Keratinocyte (primary cell): Measurements from ENCODE around the gene PIGS. TPM values are rescaled to one million over a fixed set of nuclear protein-coding genes. Genes with fewer than 3 reads are reported as not detected.

Experiments
- DNase-seq: peaks from one replicate; pipeline ENCODE4 v3.0.0-alpha.2; 2011; ENCODE audit warnings: low read depth, missing footprints, low spot score
- FAIRE-seq: peaks from 2 replicates; lab custom pipeline; 2011; peaks lifted over from hg19 to GRCh38; lab: Jason Lieb, UNC
- H2AFZ ChIP-seq: 2 replicates; pipeline ENCODE4 v1.6.0; 2012; ENCODE audit warnings: low read length, control low read depth, inconsistent platforms; ENCODE audit not compliant: control insufficient read depth
- H3K27ac ChIP-seq: 2 replicates; pipeline ENCODE4 v1.5.1; 2011; ENCODE audit warnings: low read length; ENCODE audit not compliant: control insufficient read depth, insufficient read depth
- H3K27me3 ChIP-seq: 3 replicates; pipeline ENCODE4 v1.6.0; 2011; ENCODE audit warnings: low read length; ENCODE audit not compliant: control insufficient read depth, insufficient read depth; ENCODE audit errors: extremely low read depth
- H3K36me3 ChIP-seq, 2 experiments: 2 replicates in 1 of 2; 3 replicates in 1 of 2; pipeline ENCODE4 v1.5.1; 2011; ENCODE audit warnings: low read length in 2 of 2, mild to moderate bottlenecking in 1 of 2; ENCODE audit not compliant: control insufficient read depth in 2 of 2, insufficient read depth in 2 of 2; ENCODE audit errors: extremely low read depth in 1 of 2
- H3K4me1 ChIP-seq: 3 replicates; pipeline ENCODE4 v1.5.1; 2011; ENCODE audit warnings: low read length; ENCODE audit not compliant: control insufficient read depth, insufficient read depth; ENCODE audit errors: extremely low read depth
- H3K4me2 ChIP-seq: 3 replicates; pipeline ENCODE4 v1.6.0; 2011; ENCODE audit warnings: low read depth, low read length; ENCODE audit not compliant: control insufficient read depth, insufficient read depth; ENCODE audit errors: extremely low read depth
- H3K4me3 ChIP-seq, 3 experiments: fragments of 200-600 bp in 1 of 3; sonication (generic) in 1 of 3; 2 replicates in 2 of 3; 3 replicates in 1 of 3; pipeline ENCODE4 v1.5.1; 2011 to 2016; ENCODE audit warnings: low read length in 3 of 3, mild to moderate bottlenecking in 3 of 3, control low read depth in 2 of 3, inconsistent platforms in 1 of 3, low read depth in 1 of 3, mixed read lengths in 1 of 3, mixed run types in 1 of 3, moderate library complexity in 1 of 3; ENCODE audit not compliant: control insufficient read depth in 2 of 3, insufficient read depth in 2 of 3; ENCODE audit errors: extremely low read depth in 1 of 3
- H3K79me2 ChIP-seq: 2 replicates; pipeline ENCODE4 v1.6.0; 2012; ENCODE audit warnings: low read length; ENCODE audit not compliant: control insufficient read depth, insufficient read depth
- H3K9ac ChIP-seq: 3 replicates; pipeline ENCODE4 v1.6.0; 2011; ENCODE audit warnings: low read length; ENCODE audit not compliant: control insufficient read depth, insufficient read depth; ENCODE audit errors: extremely low read depth
- H3K9me1 ChIP-seq: 3 replicates; pipeline ENCODE4 v1.6.0; 2011; ENCODE audit warnings: low read length; ENCODE audit not compliant: control insufficient read depth, insufficient read depth; ENCODE audit errors: extremely low read depth
- H3K9me3 ChIP-seq: 2 replicates; pipeline ENCODE4 v1.5.1; 2012; ENCODE audit warnings: low read depth, low read length; ENCODE audit not compliant: control insufficient read depth
- H4K20me1 ChIP-seq: 3 replicates; pipeline ENCODE4 v1.6.0; 2011; ENCODE audit warnings: low read length; ENCODE audit not compliant: control insufficient read depth, insufficient read depth; ENCODE audit errors: extremely low read depth
- EZH2 ChIP-seq: IDR thresholded peaks from one replicate; pipeline ENCODE4 v1.6.1; 2012; ENCODE audit warnings: inconsistent platforms, mild to moderate bottlenecking, low read length, moderate library complexity
- dilution Hi-C: fragments of 300-500 bp; cut with MboI; formaldehyde crosslinking; loops from one replicate; pipeline ENCODE4 v1.7.0; 2020; ENCODE audit warnings: low sequenced_read_pairs; ENCODE audit not compliant: extremely low pct_ligation_motif_present
- polyA plus RNA-seq, 5 experiments: library from polyadenylated mRNA; depleted of rRNA in 3 of 5; stranded (reverse) in 3 of 5; stranded (forward) in 1 of 5; unstranded in 1 of 5; fragments of >200 nt; gene quantifications; 1 replicate in 1 of 5; 2 replicates in 3 of 5; 3 replicates in 1 of 5; pipeline versions ENCODE4 v1.2.1 to v1.2.3, GENCODE V29; 2011 to 2012; ENCODE audit warnings: missing spikeins in 2 of 5, low read depth in 1 of 5, low replicate concordance in 1 of 5
- TF ChIP-seq, protein P1 (sequence below), 3 experiments: IDR thresholded peaks in 1 of 3; conservative IDR thresholded peaks in 1 of 3; optimal IDR thresholded peaks in 1 of 3; 2 replicates in 2 of 3; 3 replicates in 1 of 3; pipeline versions ENCODE3 to v1.5.1; 2011; ENCODE audit warnings: low read length in 3 of 3, mild to moderate bottlenecking in 3 of 3, moderate library complexity in 2 of 3, control low read depth in 1 of 3, inconsistent platforms in 1 of 3; ENCODE audit not compliant: insufficient read depth in 2 of 3; ENCODE audit errors: extremely low read depth in 1 of 3

Gene PIGS
- polyA plus RNA-seq, 1 donor (not counting 4 experiments of a cell fraction or from before 2014, with no cell fraction given), result 33.6 TPM

DNA sequence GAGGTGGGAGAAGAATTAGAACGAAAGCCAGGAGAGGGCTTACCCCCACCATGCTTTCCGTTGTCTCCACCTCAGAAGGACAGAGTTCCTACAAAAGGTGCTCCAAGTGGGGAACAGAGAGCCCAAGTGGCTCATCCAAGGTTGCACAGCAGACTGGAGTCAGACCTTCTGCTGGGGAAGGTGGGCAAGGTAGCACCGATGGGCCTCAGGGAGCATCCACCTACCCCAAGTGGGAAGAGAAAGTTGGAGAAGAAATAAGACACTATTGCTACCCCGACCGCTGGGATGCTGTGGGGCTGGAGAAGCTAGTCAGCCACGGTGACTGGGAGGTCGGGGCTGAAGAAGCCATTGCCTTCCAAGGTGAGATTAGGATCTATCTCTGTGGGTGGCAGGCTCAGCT lies 40.4 kb downstream of the PIGS start:
- DNase-seq (no peak), FAIRE-seq (no peak)
- Histone ChIP-seq H3K36me3 (no peaks in the 10 kb centered on the region), H2AFZ (no peak overlapping the region), H3K4me1 (peaks cover 24% of the 10 kb centered on the region), H3K27me3 (peaks cover 8% of the 10 kb centered on the region), H4K20me1 (peaks cover 5% of the 10 kb centered on the region), H3K4me2 (no peak overlapping the region), H3K79me2 (no peaks in the 10 kb centered on the region), H3K4me3 (no peak overlapping the region), H3K9ac (no peak overlapping the region), H3K9me1 (no peaks in the 10 kb centered on the region), H3K27ac (no peak overlapping the region), H3K9me3 (no peaks in the 10 kb centered on the region)
- no peak for TF ChIP-seq EZH2
- TF ChIP-seq, protein P1, sequence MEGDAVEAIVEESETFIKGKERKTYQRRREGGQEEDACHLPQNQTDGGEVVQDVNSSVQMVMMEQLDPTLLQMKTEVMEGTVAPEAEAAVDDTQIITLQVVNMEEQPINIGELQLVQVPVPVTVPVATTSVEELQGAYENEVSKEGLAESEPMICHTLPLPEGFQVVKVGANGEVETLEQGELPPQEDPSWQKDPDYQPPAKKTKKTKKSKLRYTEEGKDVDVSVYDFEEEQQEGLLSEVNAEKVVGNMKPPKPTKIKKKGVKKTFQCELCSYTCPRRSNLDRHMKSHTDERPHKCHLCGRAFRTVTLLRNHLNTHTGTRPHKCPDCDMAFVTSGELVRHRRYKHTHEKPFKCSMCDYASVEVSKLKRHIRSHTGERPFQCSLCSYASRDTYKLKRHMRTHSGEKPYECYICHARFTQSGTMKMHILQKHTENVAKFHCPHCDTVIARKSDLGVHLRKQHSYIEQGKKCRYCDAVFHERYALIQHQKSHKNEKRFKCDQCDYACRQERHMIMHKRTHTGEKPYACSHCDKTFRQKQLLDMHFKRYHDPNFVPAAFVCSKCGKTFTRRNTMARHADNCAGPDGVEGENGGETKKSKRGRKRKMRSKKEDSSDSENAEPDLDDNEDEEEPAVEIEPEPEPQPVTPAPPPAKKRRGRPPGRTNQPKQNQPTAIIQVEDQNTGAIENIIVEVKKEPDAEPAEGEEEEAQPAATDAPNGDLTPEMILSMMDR (optimal IDR thresholded peaks at IDR 0.05 in 1 of 3, IDR thresholded peaks at IDR 0.05 in 1 of 3, conservative IDR thresholded peaks at IDR 0.05 in 1 of 3; ENCODE audit: extremely low read depth in 1 of 3, insufficient read depth in 2 of 3, low read length in 3 of 3), result no peak
- dilution Hi-C loops, result no loop called here

DNA sequence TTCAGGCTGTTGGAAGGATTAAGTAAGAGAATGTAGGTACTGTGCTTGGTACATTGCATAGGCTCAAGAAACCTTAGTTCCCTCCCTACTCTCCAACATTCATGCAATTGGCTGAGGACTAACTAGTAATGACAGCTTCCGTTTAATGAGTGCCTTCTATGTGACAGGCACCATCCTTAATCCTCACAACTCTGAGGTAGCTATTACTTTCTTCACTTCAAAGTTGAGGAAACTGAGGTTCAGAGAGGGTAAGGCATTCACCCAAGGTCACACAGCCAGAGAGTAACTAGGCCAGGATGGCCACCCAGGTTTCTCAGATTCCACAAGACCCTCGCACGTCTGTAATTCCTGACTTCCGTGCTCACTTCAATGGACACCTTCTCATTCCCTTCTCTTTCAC lies 41.1 kb downstream of the PIGS start:
- FAIRE-seq, result no peak
- H3K9ac ChIP-seq, result no peak overlapping the region
- peaks cover 8% of the 10 kb centered on the region for H3K27me3 ChIP-seq
- H4K20me1 ChIP-seq, result peaks cover 5% of the 10 kb centered on the region
- no peak overlapping the region for H2AFZ ChIP-seq
- DNase-seq, result no peak
- no peaks in the 10 kb centered on the region for H3K36me3 ChIP-seq
- TF ChIP-seq EZH2, result no peak
- TF ChIP-seq, protein P1 (optimal IDR thresholded peaks at IDR 0.05 in 1 of 3, IDR thresholded peaks at IDR 0.05 in 1 of 3, conservative IDR thresholded peaks at IDR 0.05 in 1 of 3; ENCODE audit: extremely low read depth in 1 of 3, insufficient read depth in 2 of 3, low read length in 3 of 3), result no peak
- no peak overlapping the region for H3K4me3 ChIP-seq
- no peak overlapping the region for H3K27ac ChIP-seq
- no peaks in the 10 kb centered on the region for H3K9me3 ChIP-seq
- H3K79me2 ChIP-seq, result no peaks in the 10 kb centered on the region
- dilution Hi-C loops, result no loop called here
- H3K4me2 ChIP-seq, result no peak overlapping the region
- H3K4me1 ChIP-seq, result peaks cover 27% of the 10 kb centered on the region
- no peaks in the 10 kb centered on the region for H3K9me1 ChIP-seq
